ENCODE results near the gene GABBR2. TPM values are rescaled to one million over a fixed set of nuclear protein-coding genes. Genes with fewer than 3 reads are reported as not detected.

Gene GABBR2
- total and polyA plus RNA-seq, 9 of the 15 experiments (the other 6 are each of a cell fraction or from before 2014, with no cell fraction given): 0.15 to 1.9 (median 0.32) TPM

DNA sequence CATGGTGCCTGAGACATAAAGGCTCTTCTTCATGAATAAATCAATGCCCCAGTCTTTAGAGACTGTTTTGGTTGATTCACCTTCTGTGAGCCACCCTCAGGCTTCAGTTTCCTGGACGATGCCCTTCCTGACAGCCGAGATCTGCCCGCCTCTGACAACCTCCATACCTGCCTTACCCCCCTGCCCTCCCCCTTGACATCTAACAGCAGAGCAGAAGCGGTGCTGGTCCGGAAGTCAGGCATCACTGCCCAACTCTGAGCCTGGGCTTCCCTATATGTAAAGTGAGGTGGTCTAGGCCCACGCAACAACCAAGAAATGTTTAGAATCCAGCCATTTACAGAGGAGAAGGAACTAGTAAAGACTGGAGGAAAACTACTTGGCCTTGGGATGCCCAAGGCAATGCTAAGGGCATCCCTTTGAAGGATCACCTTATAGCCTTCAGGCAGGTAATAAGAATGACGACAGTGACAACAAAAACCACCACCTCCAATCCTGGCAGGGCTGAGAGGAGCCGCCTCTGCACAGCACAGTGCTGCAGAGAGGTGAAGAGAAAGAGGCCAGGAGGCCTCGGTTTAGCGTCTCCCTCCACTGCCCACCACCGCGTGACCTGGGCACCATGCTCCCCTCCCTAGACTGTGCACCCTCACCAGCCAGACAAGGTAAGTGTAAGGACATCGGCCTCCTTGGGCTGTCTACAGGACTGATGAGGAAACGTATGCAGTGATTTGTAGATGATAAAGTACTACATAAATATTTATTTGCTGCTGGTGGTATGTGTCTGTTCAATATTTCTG, 35.3 kb upstream of the GABBR2 start:
- POLR2A ChIA-PET: interaction anchor here (1.5 kb wide), 1 partner anchor 15 kb away, joined by 3 read pairs; no protein-coding TSS in a partner anchor
- no peaks in the 10 kb centered on the region for H3K79me2 ChIP-seq (ENCODE audit: control insufficient read depth, insufficient read depth, low read length)
- H3K9me3 ChIP-seq (replicated peaks; ENCODE audit: control insufficient read depth, insufficient read depth, low read depth, low read length): no peaks in the 10 kb centered on the region
- peaks cover 78% of the 10 kb centered on the region; the same call in 2 of the 3 replicates for H3K36me3 ChIP-seq (ENCODE audit: control insufficient read depth, insufficient read depth, low read length)
- ATAC-seq: no peak
- no peak overlapping the region for H3K4me2 ChIP-seq (ENCODE audit: insufficient read depth, low read length)
- CTCF ChIA-PET (ENCODE audit: low intra/inter-chr PET ratio): no interaction called here
- intact Hi-C loops (cut with micrococcal nuclease): no loop called here
- WGBS (ENCODE audit: insufficient coverage, low coverage, missing lambda C conversion rate): 90% methylated on average over 14 of the region's 14 CpGs
- H3K27me3 ChIP-seq (ENCODE audit: control insufficient read depth in 2 of 2, insufficient read depth in 2 of 2, low read length in 2 of 2): no peaks in the 10 kb centered on the region
- DNase-seq (ENCODE audit: extremely low read depth in 1 of 4, low spot score in 3 of 4): no peak
- no peak overlapping the region for H2AFZ ChIP-seq (ENCODE audit: low read depth, low read length)
- in situ Hi-C loops (cut with MboI): no loop called here
- H4K20me1 ChIP-seq (replicated peaks; ENCODE audit: control insufficient read depth, insufficient read depth, low read length): no peaks in the 10 kb centered on the region; the same call in 1 of the 2 replicates
- H3K9ac ChIP-seq (ENCODE audit: insufficient read depth in 1 of 2, low read depth in 2 of 2, low read length in 2 of 2): no peak overlapping the region
- no peaks in the 10 kb centered on the region for H3K4me1 ChIP-seq (replicated peaks in 1 of 2; ENCODE audit: control insufficient read depth in 2 of 2, insufficient read depth in 2 of 2, low read length in 2 of 2)
- FAIRE-seq: no peak
- H3K27ac ChIP-seq (ENCODE audit: extremely low read depth, low read depth, low read length): no peak overlapping the region
- no peaks in the 10 kb centered on the region for H3K9me1 ChIP-seq (ENCODE audit: control insufficient read depth, insufficient read depth, low read length)
- no TSS peak for BruUV-seq (replicated peaks)
- no peak overlapping the region for H3K4me3 ChIP-seq
- TF ChIP-seq, protein P1, sequence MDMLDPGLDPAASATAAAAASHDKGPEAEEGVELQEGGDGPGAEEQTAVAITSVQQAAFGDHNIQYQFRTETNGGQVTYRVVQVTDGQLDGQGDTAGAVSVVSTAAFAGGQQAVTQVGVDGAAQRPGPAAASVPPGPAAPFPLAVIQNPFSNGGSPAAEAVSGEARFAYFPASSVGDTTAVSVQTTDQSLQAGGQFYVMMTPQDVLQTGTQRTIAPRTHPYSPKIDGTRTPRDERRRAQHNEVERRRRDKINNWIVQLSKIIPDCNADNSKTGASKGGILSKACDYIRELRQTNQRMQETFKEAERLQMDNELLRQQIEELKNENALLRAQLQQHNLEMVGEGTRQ (CRISPR knock-in tag; IDR thresholded peaks at IDR 0.05): no peak
- no peak for TF ChIP-seq MCM7 (IDR thresholded peaks at IDR 0.05)
- no peak for TF ChIP-seq ZNF583 (CRISPR knock-in tag; IDR thresholded peaks at IDR 0.05)
- TF ChIP-seq MAFK (IDR thresholded peaks at IDR 0.05; ENCODE audit: low read length): no peak
- no peak for TF ChIP-seq RBM15 (IDR thresholded peaks at IDR 0.05; ENCODE audit: insufficient read depth, low read length)
- TF ChIP-seq ZZZ3 (IDR thresholded peaks at IDR 0.05): no peak
- TF ChIP-seq, protein P2, sequence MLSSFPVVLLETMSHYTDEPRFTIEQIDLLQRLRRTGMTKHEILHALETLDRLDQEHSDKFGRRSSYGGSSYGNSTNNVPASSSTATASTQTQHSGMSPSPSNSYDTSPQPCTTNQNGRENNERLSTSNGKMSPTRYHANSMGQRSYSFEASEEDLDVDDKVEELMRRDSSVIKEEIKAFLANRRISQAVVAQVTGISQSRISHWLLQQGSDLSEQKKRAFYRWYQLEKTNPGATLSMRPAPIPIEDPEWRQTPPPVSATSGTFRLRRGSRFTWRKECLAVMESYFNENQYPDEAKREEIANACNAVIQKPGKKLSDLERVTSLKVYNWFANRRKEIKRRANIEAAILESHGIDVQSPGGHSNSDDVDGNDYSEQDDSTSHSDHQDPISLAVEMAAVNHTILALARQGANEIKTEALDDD (IDR thresholded peaks at IDR 0.05): no peak
- no peak for TF ChIP-seq WHSC1 (IDR thresholded peaks at IDR 0.05; ENCODE audit: low read length)
- no peak for TF ChIP-seq ZNF24 (IDR thresholded peaks at IDR 0.05)
- no peak for TF ChIP-seq CBX2 (IDR thresholded peaks at IDR 0.05; ENCODE audit: insufficient read depth, low read length, poor library complexity, severe bottlenecking)
- no peak for TF ChIP-seq ZNF696 (CRISPR knock-in tag; conservative IDR thresholded peaks at IDR 0.05)
- TF ChIP-seq, protein P3, sequence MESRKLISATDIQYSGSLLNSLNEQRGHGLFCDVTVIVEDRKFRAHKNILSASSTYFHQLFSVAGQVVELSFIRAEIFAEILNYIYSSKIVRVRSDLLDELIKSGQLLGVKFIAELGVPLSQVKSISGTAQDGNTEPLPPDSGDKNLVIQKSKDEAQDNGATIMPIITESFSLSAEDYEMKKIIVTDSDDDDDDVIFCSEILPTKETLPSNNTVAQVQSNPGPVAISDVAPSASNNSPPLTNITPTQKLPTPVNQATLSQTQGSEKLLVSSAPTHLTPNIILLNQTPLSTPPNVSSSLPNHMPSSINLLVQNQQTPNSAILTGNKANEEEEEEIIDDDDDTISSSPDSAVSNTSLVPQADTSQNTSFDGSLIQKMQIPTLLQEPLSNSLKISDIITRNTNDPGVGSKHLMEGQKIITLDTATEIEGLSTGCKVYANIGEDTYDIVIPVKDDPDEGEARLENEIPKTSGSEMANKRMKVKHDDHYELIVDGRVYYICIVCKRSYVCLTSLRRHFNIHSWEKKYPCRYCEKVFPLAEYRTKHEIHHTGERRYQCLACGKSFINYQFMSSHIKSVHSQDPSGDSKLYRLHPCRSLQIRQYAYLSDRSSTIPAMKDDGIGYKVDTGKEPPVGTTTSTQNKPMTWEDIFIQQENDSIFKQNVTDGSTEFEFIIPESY (CRISPR knock-in tag; IDR thresholded peaks at IDR 0.05): no peak
- TF ChIP-seq ZEB2 (IDR thresholded peaks at IDR 0.05): no peak
- TF ChIP-seq RBM17 (IDR thresholded peaks at IDR 0.05; ENCODE audit: borderline replicate concordance, low read depth, low read length): no peak
- TF ChIP-seq SIN3A (IDR thresholded peaks at IDR 0.05; ENCODE audit: borderline replicate concordance in 2 of 2, control insufficient read depth in 1 of 2, low read depth in 2 of 2, low read length in 2 of 2): no peak
- TF ChIP-seq, protein P4, sequence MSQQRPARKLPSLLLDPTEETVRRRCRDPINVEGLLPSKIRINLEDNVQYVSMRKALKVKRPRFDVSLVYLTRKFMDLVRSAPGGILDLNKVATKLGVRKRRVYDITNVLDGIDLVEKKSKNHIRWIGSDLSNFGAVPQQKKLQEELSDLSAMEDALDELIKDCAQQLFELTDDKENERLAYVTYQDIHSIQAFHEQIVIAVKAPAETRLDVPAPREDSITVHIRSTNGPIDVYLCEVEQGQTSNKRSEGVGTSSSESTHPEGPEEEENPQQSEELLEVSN (IDR thresholded peaks at IDR 0.05; ENCODE audit: borderline replicate concordance in 1 of 2, extremely low read depth in 1 of 2, insufficient read depth in 1 of 2, insufficient read length in 1 of 2, low read depth in 1 of 2, low read length in 1 of 2, poor library complexity in 1 of 2, severe bottlenecking in 1 of 2): no peak
- TF ChIP-seq FOS (IDR thresholded peaks at IDR 0.05; ENCODE audit: extremely low read depth, insufficient read length): no peak
- TF ChIP-seq U2AF1 (optimal IDR thresholded peaks at IDR 0.05; ENCODE audit: low read depth, low read length): no peak

All from K562 (cell line).